Keratinocyte (primary cell): ENCODE measurements around the gene THAP3. TPM values are rescaled to one million over a fixed set of nuclear protein-coding genes. Genes with fewer than 3 reads are reported as not detected.

Source experiments
- DNase-seq: peaks from one replicate; pipeline ENCODE4 v3.0.0-alpha.2; 2011; ENCODE audit warnings: low read depth, missing footprints, low spot score
- FAIRE-seq: peaks from 2 replicates; lab custom pipeline; 2011; peaks lifted over from hg19 to GRCh38; lab: Jason Lieb, UNC
- H2AFZ ChIP-seq: 2 replicates; pipeline ENCODE4 v1.6.0; 2012; ENCODE audit warnings: low read length, control low read depth, inconsistent platforms; ENCODE audit not compliant: control insufficient read depth
- H3K27ac ChIP-seq: 2 replicates; pipeline ENCODE4 v1.5.1; 2011; ENCODE audit warnings: low read length; ENCODE audit not compliant: control insufficient read depth, insufficient read depth
- H3K27me3 ChIP-seq: 3 replicates; pipeline ENCODE4 v1.6.0; 2011; ENCODE audit warnings: low read length; ENCODE audit not compliant: control insufficient read depth, insufficient read depth; ENCODE audit errors: extremely low read depth
- H3K36me3 ChIP-seq, 2 experiments: 2 replicates in 1 of 2; 3 replicates in 1 of 2; pipeline ENCODE4 v1.5.1; 2011; ENCODE audit warnings: low read length in 2 of 2, mild to moderate bottlenecking in 1 of 2; ENCODE audit not compliant: control insufficient read depth in 2 of 2, insufficient read depth in 2 of 2; ENCODE audit errors: extremely low read depth in 1 of 2
- H3K4me1 ChIP-seq: 3 replicates; pipeline ENCODE4 v1.5.1; 2011; ENCODE audit warnings: low read length; ENCODE audit not compliant: control insufficient read depth, insufficient read depth; ENCODE audit errors: extremely low read depth
- H3K4me2 ChIP-seq: 3 replicates; pipeline ENCODE4 v1.6.0; 2011; ENCODE audit warnings: low read depth, low read length; ENCODE audit not compliant: control insufficient read depth, insufficient read depth; ENCODE audit errors: extremely low read depth
- H3K4me3 ChIP-seq, 3 experiments: fragments of 200-600 bp in 1 of 3; sonication (generic) in 1 of 3; 2 replicates in 2 of 3; 3 replicates in 1 of 3; pipeline ENCODE4 v1.5.1; 2011 to 2016; ENCODE audit warnings: low read length in 3 of 3, mild to moderate bottlenecking in 3 of 3, control low read depth in 2 of 3, inconsistent platforms in 1 of 3, low read depth in 1 of 3, mixed read lengths in 1 of 3, mixed run types in 1 of 3, moderate library complexity in 1 of 3; ENCODE audit not compliant: control insufficient read depth in 2 of 3, insufficient read depth in 2 of 3; ENCODE audit errors: extremely low read depth in 1 of 3
- H3K79me2 ChIP-seq: 2 replicates; pipeline ENCODE4 v1.6.0; 2012; ENCODE audit warnings: low read length; ENCODE audit not compliant: control insufficient read depth, insufficient read depth
- H3K9ac ChIP-seq: 3 replicates; pipeline ENCODE4 v1.6.0; 2011; ENCODE audit warnings: low read length; ENCODE audit not compliant: control insufficient read depth, insufficient read depth; ENCODE audit errors: extremely low read depth
- H3K9me1 ChIP-seq: 3 replicates; pipeline ENCODE4 v1.6.0; 2011; ENCODE audit warnings: low read length; ENCODE audit not compliant: control insufficient read depth, insufficient read depth; ENCODE audit errors: extremely low read depth
- H3K9me3 ChIP-seq: 2 replicates; pipeline ENCODE4 v1.5.1; 2012; ENCODE audit warnings: low read depth, low read length; ENCODE audit not compliant: control insufficient read depth
- H4K20me1 ChIP-seq: 3 replicates; pipeline ENCODE4 v1.6.0; 2011; ENCODE audit warnings: low read length; ENCODE audit not compliant: control insufficient read depth, insufficient read depth; ENCODE audit errors: extremely low read depth
- CTCF ChIP-seq, 3 experiments: IDR thresholded peaks in 1 of 3; conservative IDR thresholded peaks in 1 of 3; optimal IDR thresholded peaks in 1 of 3; 2 replicates in 2 of 3; 3 replicates in 1 of 3; pipeline versions ENCODE3 to v1.5.1; 2011; ENCODE audit warnings: low read length in 3 of 3, mild to moderate bottlenecking in 3 of 3, moderate library complexity in 2 of 3, control low read depth in 1 of 3, inconsistent platforms in 1 of 3; ENCODE audit not compliant: insufficient read depth in 2 of 3; ENCODE audit errors: extremely low read depth in 1 of 3
- EZH2 ChIP-seq: IDR thresholded peaks from one replicate; pipeline ENCODE4 v1.6.1; 2012; ENCODE audit warnings: inconsistent platforms, mild to moderate bottlenecking, low read length, moderate library complexity
- dilution Hi-C: fragments of 300-500 bp; cut with MboI; formaldehyde crosslinking; loops from one replicate; pipeline ENCODE4 v1.7.0; 2020; ENCODE audit warnings: low sequenced_read_pairs; ENCODE audit not compliant: extremely low pct_ligation_motif_present
- polyA plus RNA-seq, 5 experiments: library from polyadenylated mRNA; depleted of rRNA in 3 of 5; stranded (reverse) in 3 of 5; stranded (forward) in 1 of 5; unstranded in 1 of 5; fragments of >200 nt; gene quantifications; 1 replicate in 1 of 5; 2 replicates in 3 of 5; 3 replicates in 1 of 5; pipeline versions ENCODE4 v1.2.1 to v1.2.3, GENCODE V29; 2011 to 2012; ENCODE audit warnings: missing spikeins in 2 of 5, low read depth in 1 of 5, low replicate concordance in 1 of 5

Gene THAP3
- polyA plus RNA-seq, 1 donor (not counting 4 experiments of a cell fraction or from before 2014, with no cell fraction given) = 5.1 TPM

- H2AFZ ChIP-seq = no peak overlapping the region
- H3K79me2 ChIP-seq = peaks cover 34% of the 10 kb centered on the region
- H3K4me2 ChIP-seq = no peak overlapping the region
- no peaks in the 10 kb centered on the region for H3K9me3 ChIP-seq
- H3K4me1 ChIP-seq = peaks cover 11% of the 10 kb centered on the region
- peaks cover 2% of the 10 kb centered on the region for H4K20me1 ChIP-seq
- dilution Hi-C loops = no loop called here
- no peak overlapping the region for H3K4me3 ChIP-seq
- no peak overlapping the region for H3K9ac ChIP-seq
- no peaks in the 10 kb centered on the region for H3K27me3 ChIP-seq
- DNase-seq = no peak
- FAIRE-seq = no peak
- H3K27ac ChIP-seq = no peak overlapping the region
- TF ChIP-seq EZH2 (no peak), CTCF (optimal IDR thresholded peaks at IDR 0.05 in 1 of 3, IDR thresholded peaks at IDR 0.05 in 1 of 3, conservative IDR thresholded peaks at IDR 0.05 in 1 of 3; ENCODE audit: extremely low read depth in 1 of 3, insufficient read depth in 2 of 3, low read length in 3 of 3) (no peak)
- H3K9me1 ChIP-seq = no peaks in the 10 kb centered on the region
- peaks cover 21 to 25% of the 10 kb centered on the region in 2 experiments for H3K36me3 ChIP-seq
Measured at GRCh38 chr1:6622396-6623152, 2.1 kb upstream of the THAP3 start.

GRCh38 chr1:6623269-6623965 is 1.3 kb upstream of the THAP3 start:
- Histone ChIP-seq H3K27ac (no peak overlapping the region), H3K9ac (no peak overlapping the region), H3K4me2 (no peak overlapping the region), H3K9me3 (no peaks in the 10 kb centered on the region), H3K79me2 (peaks cover 34% of the 10 kb centered on the region), H3K27me3 (no peaks in the 10 kb centered on the region), H3K4me1 (peaks cover 11% of the 10 kb centered on the region), H3K4me3 (no peak overlapping the region), H3K9me1 (no peaks in the 10 kb centered on the region), H2AFZ (no peak overlapping the region), H3K36me3 (peaks cover 17 to 21% of the 10 kb centered on the region in 2 experiments), H4K20me1 (peaks cover 2% of the 10 kb centered on the region)
- FAIRE-seq (no peak), DNase-seq (no peak)
- dilution Hi-C loops = no loop called here
- no peak for TF ChIP-seq EZH2
- no peak for TF ChIP-seq CTCF (optimal IDR thresholded peaks at IDR 0.05 in 1 of 3, IDR thresholded peaks at IDR 0.05 in 1 of 3, conservative IDR thresholded peaks at IDR 0.05 in 1 of 3; ENCODE audit: extremely low read depth in 1 of 3, insufficient read depth in 2 of 3, low read length in 3 of 3)
